ENCODE measurements around the gene FRMD8. TPM values are rescaled to one million over a fixed set of nuclear protein-coding genes. Genes with fewer than 3 reads are reported as not detected.
A peak's percentile ranks its signal among the peaks of the same experiment; 100 is the strongest.

Gene FRMD8
- total RNA-seq, 1 experiment from 2014 or later = 90.2 TPM

- no peak overlapping the region for H3K4me3 ChIP-seq
- peaks cover 7% of the 10 kb centered on the region for H3K36me3 ChIP-seq
- no peak for DNase-seq (ENCODE audit: low read depth in 1 of 2, low spot score in 2 of 2)
- no peaks in the 10 kb centered on the region for H3K9me3 ChIP-seq (replicated peaks)
- H3K27ac ChIP-seq = no peak overlapping the region
- peaks cover 18% of the 10 kb centered on the region for H3K4me1 ChIP-seq (replicated peaks)
- peaks cover 27% of the 10 kb centered on the region for H3K27me3 ChIP-seq (replicated peaks)
Observed at GRCh38 chr11:65357856-65358356, 28.5 kb upstream of the FRMD8 start.

GRCh38 chr11:65362320-65362931 is 24.0 kb upstream of the FRMD8 start:
- no peaks in the 10 kb centered on the region for H3K9me3 ChIP-seq (replicated peaks)
- no peak overlapping the region for H3K27ac ChIP-seq
- H3K4me1 ChIP-seq (replicated peaks) = no peaks in the 10 kb centered on the region; the same call in 1 of the 2 replicates
- H3K27me3 ChIP-seq (replicated peaks) = peaks cover 2% of the 10 kb centered on the region
- H3K36me3 ChIP-seq = no peaks in the 10 kb centered on the region
- DNase-seq (ENCODE audit: low read depth in 1 of 2, low spot score in 2 of 2) = no peak
- H3K4me3 ChIP-seq = no peak overlapping the region

GRCh38 chr11:65362966-65363365 is 23.5 kb upstream of the FRMD8 start:
- Histone ChIP-seq H3K4me1 (replicated peaks) (no peaks in the 10 kb centered on the region; the same call in 1 of the 2 replicates), H3K27ac (no peak overlapping the region), H3K4me3 (no peak overlapping the region), H3K9me3 (replicated peaks) (no peaks in the 10 kb centered on the region), H3K36me3 (no peaks in the 10 kb centered on the region), H3K27me3 (replicated peaks) (no peaks in the 10 kb centered on the region)
- DNase-seq (ENCODE audit: low read depth in 1 of 2, low spot score in 2 of 2) = no peak

GRCh38 chr11:65363770-65364169 is 22.7 kb upstream of the FRMD8 start:
- no peak for DNase-seq (ENCODE audit: low read depth in 1 of 2, low spot score in 2 of 2)
- Histone ChIP-seq H3K27ac (no peak overlapping the region), H3K4me1 (replicated peaks) (no peaks in the 10 kb centered on the region; the same call in 1 of the 2 replicates), H3K9me3 (replicated peaks) (no peaks in the 10 kb centered on the region), H3K36me3 (no peaks in the 10 kb centered on the region), H3K27me3 (replicated peaks) (no peaks in the 10 kb centered on the region), H3K4me3 (no peak overlapping the region)

DNA sequence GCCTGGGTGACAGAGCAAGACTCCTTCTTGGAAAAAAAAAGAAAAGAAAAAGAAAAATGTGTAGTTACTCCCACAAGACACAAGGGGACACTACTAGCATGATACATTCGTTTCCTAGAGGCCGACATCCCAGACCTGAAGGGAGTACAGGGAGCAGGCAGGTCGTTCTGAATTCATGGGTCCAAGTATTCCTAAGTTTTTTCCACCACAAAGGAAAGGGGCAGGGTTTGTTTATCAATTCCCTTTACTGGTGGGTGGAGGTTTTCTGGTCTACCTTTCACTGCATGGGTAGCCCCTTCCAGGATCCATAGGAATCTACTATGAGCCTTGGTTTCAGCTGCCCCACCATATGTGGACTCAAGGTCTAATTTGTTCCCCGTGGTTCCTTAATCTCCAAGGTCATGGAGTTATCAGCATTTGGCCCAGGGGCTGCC is 20.1 kb upstream of the FRMD8 start:
- Histone ChIP-seq H3K36me3 (no peaks in the 10 kb centered on the region), H3K9me3 (replicated peaks) (no peaks in the 10 kb centered on the region), H3K27ac (no peak overlapping the region), H3K27me3 (replicated peaks) (no peaks in the 10 kb centered on the region), H3K4me1 (replicated peaks) (peaks cover 13% of the 10 kb centered on the region), H3K4me3 (no peak overlapping the region)
- DNase-seq (ENCODE audit: low read depth in 1 of 2, low spot score in 2 of 2) = peak in 1 of 2 experiments; percentile 81

DNA sequence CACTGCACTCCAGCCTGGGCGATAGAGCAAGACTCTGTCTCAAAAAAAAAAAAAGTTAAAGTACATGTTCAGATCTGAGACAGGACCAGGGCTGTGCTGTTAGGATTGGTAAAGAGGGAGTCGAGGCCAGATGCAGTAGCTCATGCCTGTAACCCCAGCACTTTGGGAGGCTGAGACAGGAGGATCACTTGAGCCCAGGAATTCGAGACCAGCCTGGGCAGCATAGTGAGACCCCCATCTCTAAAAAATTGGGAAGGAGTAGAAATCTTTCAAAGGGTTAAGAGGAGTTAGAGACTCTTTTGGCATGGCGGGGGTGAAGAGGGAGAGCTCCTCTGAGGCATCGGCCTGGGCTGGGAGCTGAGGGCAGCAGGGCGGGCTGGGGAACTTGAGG is 15.8 kb upstream of the FRMD8 start:
- no peaks in the 10 kb centered on the region for H3K27me3 ChIP-seq (replicated peaks)

DNA sequence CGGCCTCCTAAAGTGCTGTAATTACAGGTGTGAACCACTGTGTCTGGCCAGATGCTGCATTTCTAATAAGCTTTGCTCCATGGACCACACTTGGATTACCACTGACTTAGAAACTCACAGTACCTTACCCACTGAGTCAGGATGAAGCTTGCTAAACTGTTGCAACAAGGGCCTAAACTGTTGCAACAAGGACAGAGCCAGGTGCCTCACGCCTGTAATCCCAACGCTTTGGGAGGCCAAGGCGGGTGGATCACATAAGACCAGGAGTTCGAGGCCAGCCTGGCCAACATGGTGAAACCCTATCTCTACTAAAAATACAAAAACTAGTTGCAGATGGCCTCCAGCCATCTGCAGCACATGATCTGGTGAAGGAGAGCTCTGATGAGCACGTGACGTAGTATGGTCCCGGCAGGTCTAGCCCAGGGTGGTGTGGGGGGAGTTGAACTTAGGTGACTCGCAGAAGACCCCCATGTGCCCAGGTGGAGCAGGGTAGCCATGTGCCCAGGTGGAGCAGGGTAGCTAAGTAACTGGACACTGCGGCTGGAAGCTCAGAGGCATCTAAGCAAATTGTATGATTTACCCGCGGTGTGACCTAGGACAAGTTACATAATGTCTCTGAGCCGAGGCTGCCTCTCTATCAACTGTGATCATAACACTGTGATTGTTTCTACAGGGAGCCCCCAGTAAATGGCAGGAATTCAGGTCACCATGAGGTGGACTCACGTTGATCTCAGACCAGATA is 12.4 kb upstream of the FRMD8 start:
- DNase-seq (ENCODE audit: low read depth in 1 of 2, low spot score in 2 of 2) = no peak
- Histone ChIP-seq H3K4me3 (no peak overlapping the region), H3K27ac (no peak overlapping the region), H3K4me1 (replicated peaks) (peaks cover 20% of the 10 kb centered on the region), H3K27me3 (replicated peaks) (no peaks in the 10 kb centered on the region), H3K9me3 (replicated peaks) (no peaks in the 10 kb centered on the region), H3K36me3 (no peaks in the 10 kb centered on the region)

More for the DNA sequence above, 15.8 kb upstream of the FRMD8 start:
- no peak for DNase-seq (ENCODE audit: low read depth in 1 of 2, low spot score in 2 of 2)
- no peaks in the 10 kb centered on the region for H3K9me3 ChIP-seq (replicated peaks)
- H3K36me3 ChIP-seq = no peaks in the 10 kb centered on the region
- H3K27ac ChIP-seq = peak overlapping the region; percentile 77
- peaks cover 20% of the 10 kb centered on the region for H3K4me1 ChIP-seq (replicated peaks)
- H3K4me3 ChIP-seq = no peak overlapping the region

GRCh38 chr11:65375012-65375411 is 11.4 kb upstream of the FRMD8 start:
- DNase-seq (ENCODE audit: low read depth in 1 of 2, low spot score in 2 of 2) = no peak
- Histone ChIP-seq H3K27ac (no peak overlapping the region), H3K4me1 (replicated peaks) (peaks cover 20% of the 10 kb centered on the region)

GRCh38 chr11:65376138-65376713 is 10.2 kb upstream of the FRMD8 start:
- no peaks in the 10 kb centered on the region for H3K27me3 ChIP-seq (replicated peaks)
- DNase-seq (ENCODE audit: low read depth in 1 of 2, low spot score in 2 of 2) = no peak
- no peaks in the 10 kb centered on the region for H3K36me3 ChIP-seq
- H3K4me3 ChIP-seq = no peak overlapping the region
- H3K27ac ChIP-seq = no peak overlapping the region
- H3K4me1 ChIP-seq (replicated peaks) = peaks cover 17% of the 10 kb centered on the region
- H3K9me3 ChIP-seq (replicated peaks) = no peaks in the 10 kb centered on the region

More at GRCh38 chr11:65375012-65375411, 11.4 kb upstream of the FRMD8 start:
- H3K4me3 ChIP-seq = no peak overlapping the region
- no peaks in the 10 kb centered on the region for H3K9me3 ChIP-seq (replicated peaks)
- H3K27me3 ChIP-seq (replicated peaks) = no peaks in the 10 kb centered on the region
- H3K36me3 ChIP-seq = no peaks in the 10 kb centered on the region

DNA sequence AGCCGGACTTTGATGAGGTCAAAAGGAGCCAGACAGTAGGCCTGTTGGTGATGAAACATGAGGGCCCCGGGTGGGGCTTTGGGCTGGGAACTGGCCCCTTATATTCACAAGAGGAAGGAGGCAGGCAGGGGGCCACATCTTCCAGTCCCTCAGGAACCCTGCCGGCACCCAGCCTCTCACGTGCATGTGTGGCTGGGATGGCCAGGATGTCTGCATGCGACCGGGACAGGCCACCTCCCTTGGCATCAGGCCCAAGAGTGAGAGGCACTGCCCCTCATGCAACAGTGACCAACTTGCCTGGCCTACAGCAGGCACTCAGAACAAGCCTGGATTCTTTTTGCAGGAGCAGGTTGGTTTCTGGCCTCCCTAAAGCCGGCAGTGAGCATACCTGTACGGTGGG is 9.4 kb upstream of the FRMD8 start:
- Histone ChIP-seq H3K4me1 (replicated peaks) (peaks cover 17% of the 10 kb centered on the region), H3K9me3 (replicated peaks) (no peaks in the 10 kb centered on the region), H3K27ac (no peak overlapping the region), H3K36me3 (no peaks in the 10 kb centered on the region), H3K4me3 (no peak overlapping the region), H3K27me3 (replicated peaks) (no peaks in the 10 kb centered on the region)
- DNase-seq (ENCODE audit: low read depth in 1 of 2, low spot score in 2 of 2) = no peak

GRCh38 chr11:65377777-65378176 is 8.7 kb upstream of the FRMD8 start:
- Histone ChIP-seq H3K4me1 (replicated peaks) (peaks cover 22% of the 10 kb centered on the region), H3K27me3 (replicated peaks) (no peaks in the 10 kb centered on the region), H3K36me3 (no peaks in the 10 kb centered on the region), H3K4me3 (no peak overlapping the region), H3K9me3 (replicated peaks) (no peaks in the 10 kb centered on the region), H3K27ac (no peak overlapping the region)
- no peak for DNase-seq (ENCODE audit: low read depth in 1 of 2, low spot score in 2 of 2)

GRCh38 chr11:65378208-65378927 is 8.1 kb upstream of the FRMD8 start:
- DNase-seq (ENCODE audit: low read depth in 1 of 2, low spot score in 2 of 2) = no peak

DNA sequence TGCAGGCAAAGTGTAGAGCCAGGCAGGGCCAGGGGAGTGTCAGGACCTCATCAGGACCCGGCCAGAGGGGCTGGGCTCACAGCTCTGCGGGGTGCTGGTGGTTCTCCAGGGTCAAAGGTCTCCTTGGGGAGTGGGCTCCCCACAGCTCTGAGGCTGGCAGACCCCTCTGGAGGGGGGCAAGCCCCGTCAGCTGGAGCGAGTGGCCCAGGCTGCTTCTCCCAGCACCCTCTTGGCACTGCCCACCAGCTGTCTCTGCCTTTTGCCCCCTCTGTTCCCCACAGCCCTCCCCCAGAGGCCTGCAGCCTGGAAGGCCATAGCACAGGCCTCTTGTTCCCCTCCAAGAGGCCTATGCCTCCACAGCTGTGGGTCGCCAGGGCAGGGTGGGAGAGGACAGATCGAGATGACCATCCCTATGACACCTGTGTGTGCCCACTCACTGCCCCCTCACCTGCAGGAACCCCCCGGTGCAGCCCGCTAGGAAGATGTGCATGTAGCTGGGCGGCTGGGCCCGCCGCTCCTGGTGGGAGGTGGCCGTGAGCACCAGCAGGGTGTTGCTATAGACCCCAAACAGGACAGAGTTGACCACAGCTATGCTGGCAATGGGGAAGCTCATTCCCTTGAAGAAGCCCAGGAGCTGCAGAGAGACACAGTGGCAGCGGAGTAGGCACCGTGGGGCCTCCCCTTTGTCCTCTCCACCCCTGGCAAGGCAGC is 7.4 kb upstream of the FRMD8 start:
- Histone ChIP-seq H3K27me3 (replicated peaks) (no peaks in the 10 kb centered on the region), H3K4me1 (replicated peaks) (peaks cover 35% of the 10 kb centered on the region), H3K9me3 (replicated peaks) (no peaks in the 10 kb centered on the region), H3K36me3 (no peaks in the 10 kb centered on the region), H3K4me3 (no peak overlapping the region), H3K27ac (no peak overlapping the region)
- DNase-seq (ENCODE audit: low read depth in 1 of 2, low spot score in 2 of 2) = no peak

More at GRCh38 chr11:65378208-65378927, 8.1 kb upstream of the FRMD8 start:
- Histone ChIP-seq H3K27ac (no peak overlapping the region), H3K27me3 (replicated peaks) (no peaks in the 10 kb centered on the region), H3K4me3 (no peak overlapping the region), H3K4me1 (replicated peaks) (peaks cover 28% of the 10 kb centered on the region), H3K9me3 (replicated peaks) (no peaks in the 10 kb centered on the region), H3K36me3 (no peaks in the 10 kb centered on the region)
